ENCODE measurements around the gene PRDM11.

- no peak for TF ChIP-seq CTCF (IDR thresholded peaks at IDR 0.05; ENCODE audit: low read depth, low read length, missing input control)
- no peak for TF ChIP-seq FOXA1 (IDR thresholded peaks at IDR 0.05)
- no peak for TF ChIP-seq TAF1 (conservative IDR thresholded peaks at IDR 0.05)
- TF ChIP-seq ZBTB33 (IDR thresholded peaks at IDR 0.05), result no peak
- no peak for TF ChIP-seq REST (IDR thresholded peaks at IDR 0.05)
- TF ChIP-seq EGR1 (IDR thresholded peaks at IDR 0.05; ENCODE audit: low read depth in 2 of 2), result no peak
These were observed 113.2 kb downstream of the PRDM11 start for GRCh38 chr11:45259592-45259991.

All from liver (tissue), 3 donors.